AG09309 (cell line): ENCODE data around the gene LIN37.

Experiments
- DNase-seq: peaks from one replicate; pipeline ENCODE4 v3.0.0-alpha.2; 2010; ENCODE audit warnings: low read depth
- H3K4me3 ChIP-seq: 2 replicates; pipeline ENCODE4 v1.5.1; 2011; ENCODE audit warnings: mild to moderate bottlenecking, low read depth, low read length, moderate library complexity; ENCODE audit not compliant: control insufficient read depth
- CTCF ChIP-seq: IDR thresholded peaks from 2 replicates; pipeline ENCODE4 v1.5.1; 2011; ENCODE audit warnings: mild to moderate bottlenecking, low read depth, low read length, inconsistent platforms; ENCODE audit not compliant: insufficient read depth, control insufficient read depth; ENCODE audit errors: missing control alignments

LIN37 gene

GRCh38 chr19:35757749-35758608, 9.6 kb downstream of the LIN37 start, which contains the start of gene PROSER3:
Gene PROSER3 (plus strand): TSS chr19:35758176. CDS start chr19:35758216, 40 bp downstream.
- peak within 1 kb of the TSS; percentile 83 for H3K4me3 ChIP-seq
- no peak for TF ChIP-seq CTCF
- peak; percentile 99 for DNase-seq

GRCh38 chr19:35759697-35760096, 11.3 kb downstream of the LIN37 start:
- no peak for TF ChIP-seq CTCF
- no peak overlapping the region for H3K4me3 ChIP-seq
- no peak for DNase-seq

GRCh38 chr19:35760711-35761349, 12.5 kb downstream of the LIN37 start:
- TF ChIP-seq CTCF = no peak
- DNase-seq = no peak
- H3K4me3 ChIP-seq = no peak overlapping the region

GRCh38 chr19:35764432-35765315, 16.3 kb downstream of the LIN37 start:
- no peak for TF ChIP-seq CTCF
- DNase-seq = no peak
- no peak overlapping the region for H3K4me3 ChIP-seq

- H3K4me3 ChIP-seq = no peak overlapping the region
- DNase-seq = no peak
- no peak for TF ChIP-seq CTCF
These were observed 18.3 kb downstream of the LIN37 start for GRCh38 chr19:35766571-35767104.
